ENCODE results near the gene EBLN2. TPM values are rescaled to one million over a fixed set of nuclear protein-coding genes. Genes with fewer than 3 reads are reported as not detected.
A peak's percentile ranks its signal among the peaks of the same experiment; 100 is the strongest.

The EBLN2 gene
- total RNA-seq, 1 donor from 2014 or later, result 11.3 TPM

- Mint-ChIP-seq H3K9me3 (no peaks in the 10 kb centered on the region), H3K4me1 (peaks cover 8% of the 10 kb centered on the region), H3K27me3 (ENCODE audit: low read depth) (no peaks in the 10 kb centered on the region), H3K4me3 (no peak overlapping the region), H3K36me3 (no peaks in the 10 kb centered on the region), H3K27ac (no peak overlapping the region)
- no peak for DNase-seq (ENCODE audit: low spot score in 2 of 2, unreplicated experiment in 2 of 2)
- TF ChIP-seq CTCF (IDR thresholded peaks at IDR 0.05; ENCODE audit: unreplicated experiment), result no peak
Measured at GRCh38 chr3:73070675-73071575, 9.5 kb downstream of the EBLN2 start.

DNA sequence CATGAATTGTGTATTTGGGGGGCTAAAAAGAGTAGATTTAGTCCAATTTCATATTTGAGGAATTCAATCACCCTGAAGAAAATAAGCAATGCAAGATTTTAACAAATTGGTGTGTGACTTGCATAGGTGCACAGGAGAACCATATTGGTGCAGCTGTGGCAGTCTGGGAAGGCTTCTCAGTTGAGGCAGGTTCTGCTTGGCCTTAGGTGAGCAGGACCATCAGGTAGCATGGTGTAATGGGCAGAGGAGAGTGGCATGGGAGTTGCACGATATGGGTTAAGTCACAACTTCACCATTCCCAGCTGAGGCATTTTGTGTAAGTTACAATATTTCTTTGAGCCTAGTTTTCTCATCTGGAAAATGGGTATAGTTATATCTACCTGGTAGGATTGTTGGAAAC lies 10.5 kb downstream of the EBLN2 start:
- Mint-ChIP-seq H3K4me3 (no peak overlapping the region), H3K36me3 (no peaks in the 10 kb centered on the region), H3K27me3 (ENCODE audit: low read depth) (no peaks in the 10 kb centered on the region), H3K9me3 (no peaks in the 10 kb centered on the region), H3K27ac (no peak overlapping the region), H3K4me1 (peaks cover 8% of the 10 kb centered on the region)
- TF ChIP-seq CTCF (IDR thresholded peaks at IDR 0.05; ENCODE audit: unreplicated experiment), result no peak
- DNase-seq (ENCODE audit: low spot score in 2 of 2, unreplicated experiment in 2 of 2), result no peak

DNA sequence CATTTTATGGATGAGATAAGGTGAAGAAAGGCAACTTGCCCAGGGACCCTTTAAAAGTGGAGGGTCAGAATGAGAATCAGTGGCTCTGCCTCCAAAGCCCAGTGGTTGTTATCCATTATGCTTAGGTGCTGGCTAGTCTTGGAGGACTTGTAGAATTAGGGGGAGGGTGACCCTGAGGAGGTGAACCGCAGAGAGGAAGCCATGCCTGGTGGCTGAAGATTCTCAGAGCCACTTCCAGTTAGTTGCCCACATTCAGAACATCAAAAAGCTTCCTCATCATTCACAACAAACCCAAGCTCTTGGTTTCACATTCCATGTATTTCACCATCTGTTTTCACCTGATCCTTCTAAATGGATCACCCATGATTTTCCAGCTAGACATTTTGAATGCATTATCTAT lies 11.2 kb downstream of the EBLN2 start:
- Mint-ChIP-seq H3K36me3 (no peaks in the 10 kb centered on the region), H3K27ac (no peak overlapping the region), H3K4me1 (peaks cover 8% of the 10 kb centered on the region), H3K27me3 (ENCODE audit: low read depth) (no peaks in the 10 kb centered on the region), H3K9me3 (no peaks in the 10 kb centered on the region), H3K4me3 (no peak overlapping the region)
- DNase-seq (ENCODE audit: low spot score in 2 of 2, unreplicated experiment in 2 of 2), result no peak
- no peak for TF ChIP-seq CTCF (IDR thresholded peaks at IDR 0.05; ENCODE audit: unreplicated experiment)

DNA sequence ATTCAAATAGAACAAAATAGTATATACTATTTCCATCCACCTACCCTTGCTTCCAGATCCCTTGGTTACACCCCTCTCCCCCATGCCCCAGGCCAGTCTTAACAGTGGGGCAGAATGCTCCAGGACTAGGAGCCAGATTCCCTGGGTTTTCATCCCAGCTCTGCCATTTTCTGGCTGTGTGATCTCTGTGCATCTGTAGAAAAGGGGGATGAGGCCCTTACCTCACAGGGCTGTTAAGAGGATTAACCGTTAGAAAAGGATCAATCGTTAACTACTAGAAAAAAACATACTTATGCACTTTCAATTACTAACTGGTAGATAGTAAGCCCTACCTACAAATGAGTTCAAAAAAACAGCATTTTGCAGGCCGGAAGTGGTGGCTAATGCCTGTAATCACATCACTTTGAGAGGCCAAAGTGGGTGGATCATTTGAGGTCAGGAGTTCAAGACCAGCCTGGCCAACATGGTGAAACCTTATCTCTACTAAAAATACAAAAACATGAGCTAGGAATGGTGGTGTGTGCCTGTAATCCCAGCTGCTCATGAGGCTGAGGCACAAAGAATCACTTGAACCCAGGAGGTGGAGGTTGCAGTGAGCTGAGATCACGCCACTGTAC lies 11.7 kb downstream of the EBLN2 start:
- no peak for TF ChIP-seq CTCF (IDR thresholded peaks at IDR 0.05; ENCODE audit: unreplicated experiment)
- Mint-ChIP-seq H3K4me3 (no peak overlapping the region), H3K4me1 (peaks cover 8% of the 10 kb centered on the region), H3K36me3 (no peaks in the 10 kb centered on the region), H3K9me3 (no peaks in the 10 kb centered on the region), H3K27me3 (ENCODE audit: low read depth) (no peaks in the 10 kb centered on the region), H3K27ac (peak overlapping the region; percentile 53)
- DNase-seq (ENCODE audit: low spot score in 2 of 2, unreplicated experiment in 2 of 2), result no peak

GRCh38 chr3:73074781-73075180 lies 13.3 kb downstream of the EBLN2 start:
- DNase-seq (ENCODE audit: low spot score in 2 of 2, unreplicated experiment in 2 of 2), result no peak
- H3K4me3 Mint-ChIP-seq, result no peak overlapping the region
- H3K27me3 Mint-ChIP-seq (ENCODE audit: low read depth), result no peaks in the 10 kb centered on the region
- H3K9me3 Mint-ChIP-seq, result no peaks in the 10 kb centered on the region
- no peak overlapping the region for H3K27ac Mint-ChIP-seq
- no peaks in the 10 kb centered on the region for H3K36me3 Mint-ChIP-seq
- peaks cover 8% of the 10 kb centered on the region for H3K4me1 Mint-ChIP-seq
- no peak for TF ChIP-seq CTCF (IDR thresholded peaks at IDR 0.05; ENCODE audit: unreplicated experiment)
